ENCODE results near the gene ADGRE3. TPM values are rescaled to one million over a fixed set of nuclear protein-coding genes. Genes with fewer than 3 reads are reported as not detected.

Gene ADGRE3
- total RNA-seq, 1 donor from 2014 or later = not detected

DNA sequence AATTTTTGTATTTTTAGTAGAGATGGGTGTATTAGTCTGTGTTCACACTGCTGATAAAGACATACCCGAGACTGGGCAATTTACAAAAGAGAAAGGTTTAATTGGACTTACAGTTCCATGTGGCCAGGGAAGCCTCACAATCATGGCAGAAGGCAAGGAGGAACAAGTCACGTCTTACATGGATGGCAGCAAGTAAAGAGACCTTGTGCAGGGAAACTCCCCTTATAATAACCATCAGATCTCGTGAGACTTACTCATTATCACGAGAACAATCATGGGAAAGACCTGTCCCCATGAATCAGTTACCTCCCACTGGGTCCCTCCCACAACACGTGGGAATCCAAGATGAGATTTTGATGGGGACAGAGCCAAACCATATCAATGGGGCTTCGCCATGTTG lies 29.8 kb upstream of the ADGRE3 start:
- Mint-ChIP-seq H3K27me3 (no peaks in the 10 kb centered on the region), H3K9me3 (ENCODE audit: low read depth) (peaks cover 5% of the 10 kb centered on the region), H3K4me3 (ENCODE audit: low read depth) (no peak overlapping the region), H3K27ac (no peak overlapping the region), H3K4me1 (ENCODE audit: low read depth) (no peaks in the 10 kb centered on the region), H3K36me3 (ENCODE audit: insufficient read depth) (peaks cover 58% of the 10 kb centered on the region)
- no peak for TF ChIP-seq CTCF (IDR thresholded peaks at IDR 0.05; ENCODE audit: unreplicated experiment)
- no peak for DNase-seq (ENCODE audit: low spot score, unreplicated experiment)

- no peak for TF ChIP-seq CTCF (IDR thresholded peaks at IDR 0.05; ENCODE audit: unreplicated experiment)
- Mint-ChIP-seq H3K4me1 (ENCODE audit: low read depth) (no peaks in the 10 kb centered on the region), H3K4me3 (ENCODE audit: low read depth) (no peak overlapping the region), H3K27me3 (no peaks in the 10 kb centered on the region), H3K9me3 (ENCODE audit: low read depth) (peaks cover 2% of the 10 kb centered on the region), H3K27ac (no peak overlapping the region), H3K36me3 (ENCODE audit: insufficient read depth) (peaks cover 51% of the 10 kb centered on the region)
- no peak for DNase-seq (ENCODE audit: low spot score, unreplicated experiment)
Measured at GRCh38 chr19:14703833-14704232, 29.2 kb upstream of the ADGRE3 start.

GRCh38 chr19:14700711-14701375 lies 26.2 kb upstream of the ADGRE3 start:
- no peaks in the 10 kb centered on the region for H3K4me1 Mint-ChIP-seq (ENCODE audit: low read depth)
- H3K4me3 Mint-ChIP-seq (ENCODE audit: low read depth) = no peak overlapping the region
- DNase-seq (ENCODE audit: low spot score, unreplicated experiment) = no peak
- TF ChIP-seq CTCF (IDR thresholded peaks at IDR 0.05; ENCODE audit: unreplicated experiment) = no peak
- no peaks in the 10 kb centered on the region for H3K27me3 Mint-ChIP-seq
- no peaks in the 10 kb centered on the region for H3K9me3 Mint-ChIP-seq (ENCODE audit: low read depth)
- H3K27ac Mint-ChIP-seq = no peak overlapping the region
- H3K36me3 Mint-ChIP-seq (ENCODE audit: insufficient read depth) = peaks cover 42% of the 10 kb centered on the region

DNA sequence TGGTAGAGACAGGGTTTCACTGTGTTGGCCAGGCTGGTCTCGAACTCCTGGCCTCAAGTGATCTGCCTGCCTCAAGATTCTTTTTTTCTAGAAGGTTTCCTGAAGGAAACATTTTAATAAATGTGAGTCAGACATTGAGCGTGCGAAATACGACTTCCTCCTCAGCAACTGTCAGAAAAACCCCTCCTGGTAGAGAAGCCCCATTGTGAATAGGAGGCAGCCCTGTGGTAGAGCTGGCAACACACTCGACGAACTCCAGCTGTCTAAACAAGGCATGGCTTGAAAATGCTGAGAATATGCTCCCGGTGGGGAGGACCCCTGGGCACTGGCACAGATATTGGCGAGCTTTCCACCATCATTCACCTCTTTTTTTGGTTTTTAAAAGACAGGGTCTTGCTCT lies 25.0 kb upstream of the ADGRE3 start:
- Mint-ChIP-seq H3K4me1 (ENCODE audit: low read depth) (no peaks in the 10 kb centered on the region), H3K9me3 (ENCODE audit: low read depth) (no peaks in the 10 kb centered on the region), H3K36me3 (ENCODE audit: insufficient read depth) (peaks cover 40% of the 10 kb centered on the region), H3K27ac (no peak overlapping the region), H3K4me3 (ENCODE audit: low read depth) (no peak overlapping the region), H3K27me3 (no peaks in the 10 kb centered on the region)
- TF ChIP-seq CTCF (IDR thresholded peaks at IDR 0.05; ENCODE audit: unreplicated experiment) = no peak
- DNase-seq (ENCODE audit: low spot score, unreplicated experiment) = no peak

DNA sequence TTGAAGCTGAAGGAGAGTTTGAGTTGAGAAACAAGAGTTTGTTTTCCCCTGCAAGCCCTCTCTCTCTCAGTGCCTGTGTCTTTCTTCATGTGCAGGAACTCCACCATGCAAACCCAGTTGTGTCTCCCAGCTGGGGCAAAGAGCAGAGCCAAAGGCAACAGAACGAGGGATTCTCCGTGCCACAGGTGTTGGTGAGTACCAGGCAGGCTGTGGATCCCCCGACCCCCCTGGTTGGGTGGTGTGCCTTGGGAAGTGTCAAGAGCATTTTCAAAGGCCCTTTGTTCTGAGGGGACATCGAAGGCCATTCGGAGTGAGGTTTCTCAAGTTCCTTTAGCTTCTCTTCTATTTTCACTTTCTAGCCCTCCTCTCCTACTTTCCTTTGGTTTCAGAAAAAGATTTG lies 20.8 kb upstream of the ADGRE3 start:
- Mint-ChIP-seq H3K36me3 (ENCODE audit: insufficient read depth) (peaks cover 16% of the 10 kb centered on the region), H3K9me3 (ENCODE audit: low read depth) (no peaks in the 10 kb centered on the region), H3K4me1 (ENCODE audit: low read depth) (peaks cover 4% of the 10 kb centered on the region), H3K27ac (no peak overlapping the region), H3K27me3 (no peaks in the 10 kb centered on the region), H3K4me3 (ENCODE audit: low read depth) (no peak overlapping the region)
- no peak for TF ChIP-seq CTCF (IDR thresholded peaks at IDR 0.05; ENCODE audit: unreplicated experiment)
- DNase-seq (ENCODE audit: low spot score, unreplicated experiment) = no peak
